GM19240 (cell line): ENCODE measurements around the gene VTI1A.
A peak's percentile ranks its signal among the peaks of the same experiment; 100 is the strongest.
"Not testable (repeated sequence)": the region's sequence is repeated elsewhere in the genome, so short reads cannot be mapped to it uniquely, and the experiment has no call there.

Experiments
- DNase-seq: peaks from one replicate; pipeline ENCODE4 v3.0.0; 2011; ENCODE audit warnings: low spot score; ENCODE audit not compliant: insufficient read length

Gene VTI1A

GRCh38 chr10:112446855-112447619 lies at the start of gene VTI1A, which contains the start of gene ZDHHC6:
Gene VTI1A (plus strand): TSS chr10:112447215. CDS start chr10:112447374, 159 bp downstream.
Gene ZDHHC6 (minus strand): TSS chr10:112446914. CDS start chr10:112445436, 1,478 bp downstream.
- peak; percentile 52 for DNase-seq

GRCh38 chr10:112397592-112397991 lies 49.4 kb upstream of the VTI1A start:
- no peak for DNase-seq

GRCh38 chr10:112402917-112403316 lies 44.1 kb upstream of the VTI1A start:
- no peak for DNase-seq

- DNase-seq: no peak
Observed at GRCh38 chr10:112404617-112405016, 42.4 kb upstream of the VTI1A start.

- not testable (repeated sequence) for DNase-seq
Observed at GRCh38 chr10:112406806-112407205, 40.2 kb upstream of the VTI1A start.

GRCh38 chr10:112407696-112408095 lies 39.3 kb upstream of the VTI1A start:
- DNase-seq: no peak

GRCh38 chr10:112409299-112409698 lies 37.7 kb upstream of the VTI1A start:
- DNase-seq: no peak

- no peak for DNase-seq
Observed at GRCh38 chr10:112409755-112410154, 37.3 kb upstream of the VTI1A start.

- DNase-seq: no peak
Observed at GRCh38 chr10:112412696-112413095, 34.3 kb upstream of the VTI1A start.

- no peak for DNase-seq
Observed at GRCh38 chr10:112421731-112422130, 25.3 kb upstream of the VTI1A start.

- no peak for DNase-seq
Observed at GRCh38 chr10:112424651-112425050, 22.4 kb upstream of the VTI1A start.

- DNase-seq: no peak
Observed at GRCh38 chr10:112426111-112426510, 20.9 kb upstream of the VTI1A start.

GRCh38 chr10:112429147-112429546 lies 17.9 kb upstream of the VTI1A start:
- DNase-seq: no peak

- DNase-seq: no peak
Observed at GRCh38 chr10:112429654-112430230, 17.3 kb upstream of the VTI1A start.

- DNase-seq: no peak
Observed at GRCh38 chr10:112433136-112433535, 13.9 kb upstream of the VTI1A start.

GRCh38 chr10:112434988-112435619 lies 11.9 kb upstream of the VTI1A start:
- DNase-seq: no peak

- DNase-seq: no peak
Observed at GRCh38 chr10:112438356-112438755, 8.7 kb upstream of the VTI1A start.

GRCh38 chr10:112441520-112441919 lies 5.5 kb upstream of the VTI1A start:
- no peak for DNase-seq

- no peak for DNase-seq
Observed at GRCh38 chr10:112442063-112442462, 5.0 kb upstream of the VTI1A start.

GRCh38 chr10:112446055-112446854 lies 760 bp upstream of the VTI1A start:
- no peak for DNase-seq

GRCh38 chr10:112447620-112447928 lies 559 bp downstream of the VTI1A start:
- no peak for DNase-seq

GRCh38 chr10:112448888-112449287 lies 1.9 kb downstream of the VTI1A start:
- no peak for DNase-seq
